Fibroblast of lung (primary cell): ENCODE results near the gene LMAN2. TPM values are rescaled to one million over a fixed set of nuclear protein-coding genes. Genes with fewer than 3 reads are reported as not detected.
A peak's percentile ranks its signal among the peaks of the same experiment; 100 is the strongest.

Experiments
- DNase-seq, 2 donors: peaks; one replicate each; pipeline versions ENCODE4 v3.0.0 to v3.0.0-alpha.2; 2010; ENCODE audit warnings: low read depth in 2 of 2
- H2AFZ ChIP-seq: 2 replicates; pipeline ENCODE4 v1.5.1; 2012; ENCODE audit warnings: low read length, control low read depth, inconsistent platforms
- H3K27ac ChIP-seq: 2 replicates; pipeline ENCODE4 v1.5.1; 2011; ENCODE audit warnings: low read length, control low read depth; ENCODE audit not compliant: insufficient read depth
- H3K27me3 ChIP-seq: 2 replicates; pipeline ENCODE4 v1.5.1; 2011; ENCODE audit warnings: mild to moderate bottlenecking, low read length; ENCODE audit not compliant: control insufficient read depth, insufficient read depth
- H3K36me3 ChIP-seq: 2 replicates; pipeline ENCODE4 v1.5.1; 2011; ENCODE audit warnings: low read length; ENCODE audit not compliant: control insufficient read depth, insufficient read depth
- H3K4me1 ChIP-seq: 2 replicates; pipeline ENCODE4 v1.5.1; 2011; ENCODE audit warnings: low read length; ENCODE audit not compliant: control insufficient read depth, insufficient read depth; ENCODE audit errors: extremely low read depth
- H3K4me2 ChIP-seq: 2 replicates; pipeline ENCODE4 v1.5.1; 2011; ENCODE audit warnings: low read length, control low read depth; ENCODE audit not compliant: insufficient read depth; ENCODE audit errors: extremely low read depth
- H3K4me3 ChIP-seq, 4 experiments: fragments of 200-600 bp in 1 of 4; sonication (generic) in 1 of 4; replicated peaks in 1 of 4; 2 replicates each; pipeline ENCODE4 v1.5.1; 2011 to 2016; ENCODE audit warnings: low read length in 4 of 4, low read depth in 3 of 4, mild to moderate bottlenecking in 3 of 4, control low read depth in 2 of 4, inconsistent platforms in 1 of 4, mixed read lengths in 1 of 4; ENCODE audit not compliant: insufficient read depth in 1 of 4; ENCODE audit errors: control extremely low read depth in 1 of 4
- H3K79me2 ChIP-seq: 2 replicates; pipeline ENCODE4 v1.5.1; 2012; ENCODE audit warnings: mild to moderate bottlenecking, low read length, inconsistent platforms; ENCODE audit not compliant: control insufficient read depth, insufficient read depth
- H3K9ac ChIP-seq: 2 replicates; pipeline ENCODE4 v1.5.1; 2011; ENCODE audit warnings: mild to moderate bottlenecking, low read length, control low read depth; ENCODE audit not compliant: insufficient read depth
- H3K9me3 ChIP-seq: 2 replicates; pipeline ENCODE4 v1.5.1; 2012; ENCODE audit warnings: low read depth, low read length; ENCODE audit not compliant: control insufficient read depth, insufficient read depth
- H4K20me1 ChIP-seq: 2 replicates; pipeline ENCODE4 v1.5.1; 2011; ENCODE audit warnings: low read length; ENCODE audit not compliant: control insufficient read depth, insufficient read depth; ENCODE audit errors: extremely low read depth
- CTCF ChIP-seq, 2 donors: IDR thresholded peaks in 1 of 2; conservative IDR thresholded peaks in 1 of 2; 1 replicate in 1 of 2; 2 replicates in 1 of 2; pipeline ENCODE4 v1.5.1; 2011 to 2012; ENCODE audit warnings: low read length in 2 of 2, control low read depth in 1 of 2, inconsistent platforms in 1 of 2, low read depth in 1 of 2, mild to moderate bottlenecking in 1 of 2
- EZH2 ChIP-seq: IDR thresholded peaks from 2 replicates; pipeline ENCODE4 v1.5.1; 2012; ENCODE audit warnings: low read length, control low read depth, mild to moderate bottlenecking; ENCODE audit errors: missing control alignments
- polyA plus RNA-seq, 2 donors: library from polyadenylated mRNA; depleted of rRNA in 1 of 2; stranded (reverse) in 1 of 2; unstranded in 1 of 2; fragments of >200 nt; gene quantifications; 2 replicates each; pipeline ENCODE4 v1.2.1, GENCODE V29; 2011 to 2012; ENCODE audit warnings: missing spikeins in 1 of 2
- total RNA-seq: library from RNA; depleted of rRNA; stranded (reverse); fragments of >200 nt; gene quantifications from 2 replicates; pipeline ENCODE4 v1.2.1, GENCODE V29; 2014

The LMAN2 gene
- total and polyA plus RNA-seq, 2 donors (not counting 1 experiment from before 2014, with no cell fraction given) = 145 to 396 TPM

GRCh38 chr5:177309351-177310191, 41.9 kb downstream of the LMAN2 start:
- Histone ChIP-seq H3K9ac (no peak overlapping the region), H3K4me2 (no peak overlapping the region), H3K4me1 (peaks cover 17% of the 10 kb centered on the region), H3K27me3 (no peaks in the 10 kb centered on the region), H3K4me3 (no peak overlapping the region), H3K27ac (peak overlapping the region; percentile 17), H3K36me3 (peaks cover 23% of the 10 kb centered on the region), H4K20me1 (no peaks in the 10 kb centered on the region), H3K79me2 (peaks cover 34% of the 10 kb centered on the region), H2AFZ (no peak overlapping the region), H3K9me3 (no peaks in the 10 kb centered on the region)
- peak; percentile 58 to 83 for DNase-seq
- TF ChIP-seq EZH2 (no peak), CTCF (conservative IDR thresholded peaks at IDR 0.05 in 1 of 2, IDR thresholded peaks at IDR 0.05 in 1 of 2; ENCODE audit: low read depth in 1 of 2, low read length in 2 of 2) (peak; percentile 69 to 88)

- Histone ChIP-seq H3K27me3 (no peaks in the 10 kb centered on the region), H3K4me3 (no peak overlapping the region), H3K27ac (no peak overlapping the region), H3K4me2 (no peak overlapping the region), H3K9ac (no peak overlapping the region), H2AFZ (no peak overlapping the region), H3K79me2 (peaks cover 43% of the 10 kb centered on the region), H3K4me1 (peaks cover 17% of the 10 kb centered on the region), H4K20me1 (no peaks in the 10 kb centered on the region), H3K9me3 (no peaks in the 10 kb centered on the region), H3K36me3 (peaks cover 23% of the 10 kb centered on the region)
- DNase-seq = no peak
- no peak for TF ChIP-seq EZH2
- TF ChIP-seq CTCF (conservative IDR thresholded peaks at IDR 0.05 in 1 of 2, IDR thresholded peaks at IDR 0.05 in 1 of 2; ENCODE audit: low read depth in 1 of 2, low read length in 2 of 2) = no peak
Observed at GRCh38 chr5:177308740-177309139, 42.7 kb downstream of the LMAN2 start.

- Histone ChIP-seq H3K4me1 (peaks cover 14% of the 10 kb centered on the region), H4K20me1 (no peaks in the 10 kb centered on the region), H3K36me3 (peaks cover 23% of the 10 kb centered on the region), H3K27me3 (no peaks in the 10 kb centered on the region), H3K9ac (no peak overlapping the region), H3K27ac (peak overlapping the region; percentile 4), H3K4me2 (no peak overlapping the region), H2AFZ (no peak overlapping the region), H3K79me2 (peaks cover 49% of the 10 kb centered on the region), H3K4me3 (no peak overlapping the region), H3K9me3 (no peaks in the 10 kb centered on the region)
- no peak for DNase-seq
- no peak for TF ChIP-seq CTCF (conservative IDR thresholded peaks at IDR 0.05 in 1 of 2, IDR thresholded peaks at IDR 0.05 in 1 of 2; ENCODE audit: low read depth in 1 of 2, low read length in 2 of 2)
- TF ChIP-seq EZH2 = no peak
Observed at GRCh38 chr5:177307544-177308363, 43.7 kb downstream of the LMAN2 start.
